ENCODE data around the gene PLCB4. TPM values are rescaled to one million over a fixed set of nuclear protein-coding genes. Genes with fewer than 3 reads are reported as not detected.

PLCB4 gene
- total and polyA plus RNA-seq, 4 donors = 1.5 to 26.2 (median 10.8) TPM

GRCh38 chr20:9424551-9424950 is 355.7 kb downstream of the PLCB4 start:
- no peaks in the 10 kb centered on the region for H3K27me3 ChIP-seq (ENCODE audit: control insufficient read depth in 1 of 2, insufficient read depth in 2 of 2, low read length in 1 of 2)
- ATAC-seq (ENCODE audit: low FRiP score) (no peak), DNase-seq (no peak)
- no peak overlapping the region for H3K27ac ChIP-seq (ENCODE audit: low read depth in 1 of 2, low read length in 2 of 2)
- no peaks in the 10 kb centered on the region for H3K36me3 ChIP-seq (ENCODE audit: control insufficient read depth in 1 of 2, insufficient read depth in 2 of 2, low read length in 1 of 2)
- no peaks in the 10 kb centered on the region for H3K4me1 ChIP-seq (ENCODE audit: control insufficient read depth in 1 of 2, insufficient read depth in 2 of 2, low read length in 2 of 2)
- no peak overlapping the region for H3K4me3 ChIP-seq (ENCODE audit: low read length in 2 of 2)
- H3K9me3 ChIP-seq (ENCODE audit: control insufficient read depth, low read length) = no peaks in the 10 kb centered on the region
- WGBS, 2 donors = 99 to 100% methylated on average over 3 of the region's 3 CpGs
- intact Hi-C loops (cut with DNase I) = no loop called here

- no peak overlapping the region for H3K27ac ChIP-seq (ENCODE audit: low read depth in 1 of 2, low read length in 2 of 2)
- H3K36me3 ChIP-seq (ENCODE audit: control insufficient read depth in 1 of 2, insufficient read depth in 2 of 2, low read length in 1 of 2) = peaks cover 0 to 3% of the 10 kb centered on the region in 2 donors
- WGBS, 2 donors = 65 to 69% methylated on average over 9 of the region's 9 CpGs
- H3K9me3 ChIP-seq (ENCODE audit: control insufficient read depth, low read length) = no peaks in the 10 kb centered on the region
- ATAC-seq (ENCODE audit: low FRiP score) (no peak), DNase-seq (no peak)
- H3K4me3 ChIP-seq (ENCODE audit: low read length in 2 of 2) = no peak overlapping the region
- H3K4me1 ChIP-seq (ENCODE audit: control insufficient read depth in 1 of 2, insufficient read depth in 2 of 2, low read length in 2 of 2) = no peaks in the 10 kb centered on the region
- intact Hi-C loops (cut with DNase I) = no loop called here
- H3K27me3 ChIP-seq (ENCODE audit: control insufficient read depth in 1 of 2, insufficient read depth in 2 of 2, low read length in 1 of 2) = no peaks in the 10 kb centered on the region
Measured at GRCh38 chr20:9427430-9428291, 358.8 kb downstream of the PLCB4 start.

DNA sequence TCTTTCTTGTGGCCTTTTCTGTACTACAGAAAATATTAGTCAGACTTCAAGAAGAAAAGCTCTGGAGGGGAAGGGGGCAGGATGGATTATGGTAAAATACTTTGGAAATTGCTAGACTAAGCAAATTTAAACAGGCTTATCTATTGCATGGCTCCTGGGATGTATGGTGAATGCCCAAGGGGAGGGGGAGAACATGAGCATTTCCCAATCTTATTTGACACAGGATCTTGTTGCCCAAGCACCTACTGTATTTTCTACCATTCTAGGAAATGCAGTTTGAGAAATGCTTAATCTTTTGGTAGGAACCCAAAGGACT is 359.4 kb downstream of the PLCB4 start:
- Histone ChIP-seq H3K27me3 (ENCODE audit: control insufficient read depth in 1 of 2, insufficient read depth in 2 of 2, low read length in 1 of 2) (no peaks in the 10 kb centered on the region), H3K4me3 (ENCODE audit: low read length in 2 of 2) (no peak overlapping the region), H3K36me3 (ENCODE audit: control insufficient read depth in 1 of 2, insufficient read depth in 2 of 2, low read length in 1 of 2) (peaks cover 0 to 7% of the 10 kb centered on the region in 2 donors), H3K27ac (ENCODE audit: low read depth in 1 of 2, low read length in 2 of 2) (no peak overlapping the region), H3K4me1 (ENCODE audit: control insufficient read depth in 1 of 2, insufficient read depth in 2 of 2, low read length in 2 of 2) (no peaks in the 10 kb centered on the region), H3K9me3 (ENCODE audit: control insufficient read depth, low read length) (no peaks in the 10 kb centered on the region)
- DNase-seq = no peak
- intact Hi-C loops (cut with DNase I) = no loop called here
- ATAC-seq (ENCODE audit: low FRiP score) = no peak

GRCh38 chr20:9439806-9440205 is 370.9 kb downstream of the PLCB4 start:
- H3K36me3 ChIP-seq (ENCODE audit: control insufficient read depth in 1 of 2, insufficient read depth in 2 of 2, low read length in 1 of 2) = peaks cover 6% of the 10 kb centered on the region in 2 donors
- DNase-seq = no peak
- intact Hi-C loops (cut with DNase I) = no loop called here

GRCh38 chr20:9440892-9441291 is 372.0 kb downstream of the PLCB4 start:
- H3K27me3 ChIP-seq (ENCODE audit: control insufficient read depth in 1 of 2, insufficient read depth in 2 of 2, low read length in 1 of 2) = no peaks in the 10 kb centered on the region
- DNase-seq (no peak), ATAC-seq (ENCODE audit: low FRiP score) (no peak)
- 79 to 80% methylated on average over 3 of the region's 3 CpGs for WGBS, 2 donors
- H3K36me3 ChIP-seq (ENCODE audit: control insufficient read depth in 1 of 2, insufficient read depth in 2 of 2, low read length in 1 of 2) = peaks cover 6% of the 10 kb centered on the region in 2 donors
- no peak overlapping the region for H3K4me3 ChIP-seq (ENCODE audit: low read length in 2 of 2)
- no peak overlapping the region for H3K27ac ChIP-seq (ENCODE audit: low read depth in 1 of 2, low read length in 2 of 2)
- H3K4me1 ChIP-seq (ENCODE audit: control insufficient read depth in 1 of 2, insufficient read depth in 2 of 2, low read length in 2 of 2) = no peaks in the 10 kb centered on the region
- intact Hi-C loops (cut with DNase I) = no loop called here
- peaks cover 1% of the 10 kb centered on the region for H3K9me3 ChIP-seq (ENCODE audit: control insufficient read depth, low read length)

More at GRCh38 chr20:9439806-9440205, 370.9 kb downstream of the PLCB4 start:
- no peak overlapping the region for H3K27ac ChIP-seq (ENCODE audit: low read depth in 1 of 2, low read length in 2 of 2)
- no peak overlapping the region for H3K4me3 ChIP-seq (ENCODE audit: low read length in 2 of 2)
- ATAC-seq (ENCODE audit: low FRiP score) = no peak
- peaks cover 1% of the 10 kb centered on the region for H3K9me3 ChIP-seq (ENCODE audit: control insufficient read depth, low read length)
- no peaks in the 10 kb centered on the region for H3K4me1 ChIP-seq (ENCODE audit: control insufficient read depth in 1 of 2, insufficient read depth in 2 of 2, low read length in 2 of 2)
- no peaks in the 10 kb centered on the region for H3K27me3 ChIP-seq (ENCODE audit: control insufficient read depth in 1 of 2, insufficient read depth in 2 of 2, low read length in 1 of 2)

DNA sequence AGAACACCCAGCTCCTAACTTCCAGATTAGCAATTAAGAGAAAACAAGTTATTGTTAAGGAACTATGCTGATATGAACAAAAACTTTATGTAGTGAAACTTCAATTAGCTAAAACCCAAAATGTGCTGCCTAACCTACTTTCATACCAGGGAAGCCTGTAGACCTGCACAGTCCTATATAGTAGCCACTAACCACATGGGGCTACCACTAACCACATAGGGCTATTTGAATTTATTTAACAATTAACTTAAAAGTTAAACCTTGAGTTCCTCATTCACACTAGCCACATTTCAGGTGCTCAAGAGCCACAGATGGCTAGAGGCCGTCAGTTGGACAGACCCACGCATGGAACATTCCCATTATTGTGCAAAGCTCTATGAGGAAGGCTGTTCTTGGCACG is 373.1 kb downstream of the PLCB4 start:
- ATAC-seq (ENCODE audit: low FRiP score) = no peak
- Histone ChIP-seq H3K9me3 (ENCODE audit: control insufficient read depth, low read length) (no peaks in the 10 kb centered on the region), H3K27ac (ENCODE audit: low read depth in 1 of 2, low read length in 2 of 2) (no peak overlapping the region), H3K4me3 (ENCODE audit: low read length in 2 of 2) (no peak overlapping the region), H3K27me3 (ENCODE audit: control insufficient read depth in 1 of 2, insufficient read depth in 2 of 2, low read length in 1 of 2) (no peaks in the 10 kb centered on the region), H3K36me3 (ENCODE audit: control insufficient read depth in 1 of 2, insufficient read depth in 2 of 2, low read length in 1 of 2) (peaks cover 3 to 4% of the 10 kb centered on the region in 2 donors), H3K4me1 (ENCODE audit: control insufficient read depth in 1 of 2, insufficient read depth in 2 of 2, low read length in 2 of 2) (no peaks in the 10 kb centered on the region)
- 96 to 98% methylated on average over 3 of the region's 3 CpGs for WGBS, 2 donors
- intact Hi-C loops (cut with DNase I) = no loop called here
- DNase-seq = no peak

DNA sequence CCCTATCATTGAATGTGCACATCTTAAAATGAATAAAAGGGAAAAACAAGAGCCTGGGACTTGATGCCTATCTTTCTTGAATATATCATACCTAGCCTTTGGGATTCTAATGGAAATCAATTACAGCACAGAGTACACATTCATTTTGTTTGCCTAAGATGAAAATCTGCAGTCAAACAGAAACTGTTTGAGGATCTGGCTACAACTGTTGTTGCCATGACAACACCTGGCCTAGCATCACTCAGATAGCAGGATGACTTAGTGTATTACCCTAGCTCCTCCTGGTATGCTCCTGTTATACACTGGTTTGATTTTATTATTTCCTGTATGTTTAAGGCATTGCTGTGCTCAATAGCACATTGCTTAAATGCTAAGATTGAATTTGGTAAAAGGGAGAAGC is 374.0 kb downstream of the PLCB4 start:
- ATAC-seq (ENCODE audit: low FRiP score) = no peak
- no peak overlapping the region for H3K4me3 ChIP-seq (ENCODE audit: low read length in 2 of 2)
- H3K36me3 ChIP-seq (ENCODE audit: control insufficient read depth in 1 of 2, insufficient read depth in 2 of 2, low read length in 1 of 2) = peaks cover 3 to 5% of the 10 kb centered on the region in 2 donors
- H3K27ac ChIP-seq (ENCODE audit: low read depth in 1 of 2, low read length in 2 of 2) = no peak overlapping the region
- no peaks in the 10 kb centered on the region for H3K4me1 ChIP-seq (ENCODE audit: control insufficient read depth in 1 of 2, insufficient read depth in 2 of 2, low read length in 2 of 2)
- H3K9me3 ChIP-seq (ENCODE audit: control insufficient read depth, low read length) = no peaks in the 10 kb centered on the region
- H3K27me3 ChIP-seq (ENCODE audit: control insufficient read depth in 1 of 2, insufficient read depth in 2 of 2, low read length in 1 of 2) = no peaks in the 10 kb centered on the region
- DNase-seq = no peak
- intact Hi-C loops (cut with DNase I) = no loop called here

DNA sequence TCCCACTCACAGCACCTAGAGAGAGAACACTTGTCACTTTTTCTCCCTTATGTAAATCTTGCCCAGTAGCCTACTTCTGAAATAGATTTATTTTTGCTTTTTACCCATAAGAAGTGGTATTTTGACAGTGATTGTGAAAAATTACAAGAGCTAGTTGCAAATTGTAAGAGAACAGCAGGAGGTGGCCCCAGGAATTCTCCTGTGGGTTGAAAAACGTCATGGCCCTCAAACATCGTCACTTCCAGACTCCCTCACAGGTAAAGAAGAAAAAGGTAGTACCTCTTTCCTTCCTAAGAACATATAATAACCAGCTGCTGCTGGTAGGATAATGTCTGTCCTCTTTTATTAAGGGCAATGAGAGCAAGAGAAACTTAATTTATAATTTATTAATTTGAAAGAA is 376.0 kb downstream of the PLCB4 start:
- H3K36me3 ChIP-seq (ENCODE audit: control insufficient read depth in 1 of 2, insufficient read depth in 2 of 2, low read length in 1 of 2) = peaks cover 2 to 3% of the 10 kb centered on the region in 2 donors
- no peaks in the 10 kb centered on the region for H3K9me3 ChIP-seq (ENCODE audit: control insufficient read depth, low read length)
- ATAC-seq (ENCODE audit: low FRiP score) = no peak
- intact Hi-C loops (cut with DNase I) = no loop called here
- H3K27ac ChIP-seq (ENCODE audit: low read depth in 1 of 2, low read length in 2 of 2) = no peak overlapping the region
- no peak overlapping the region for H3K4me3 ChIP-seq (ENCODE audit: low read length in 2 of 2)
- no peaks in the 10 kb centered on the region for H3K4me1 ChIP-seq (ENCODE audit: control insufficient read depth in 1 of 2, insufficient read depth in 2 of 2, low read length in 2 of 2)
- H3K27me3 ChIP-seq (ENCODE audit: control insufficient read depth in 1 of 2, insufficient read depth in 2 of 2, low read length in 1 of 2) = no peaks in the 10 kb centered on the region
- WGBS, 2 donors = 65 to 72% methylated on average over 2 of the region's 2 CpGs
- DNase-seq = no peak

DNA sequence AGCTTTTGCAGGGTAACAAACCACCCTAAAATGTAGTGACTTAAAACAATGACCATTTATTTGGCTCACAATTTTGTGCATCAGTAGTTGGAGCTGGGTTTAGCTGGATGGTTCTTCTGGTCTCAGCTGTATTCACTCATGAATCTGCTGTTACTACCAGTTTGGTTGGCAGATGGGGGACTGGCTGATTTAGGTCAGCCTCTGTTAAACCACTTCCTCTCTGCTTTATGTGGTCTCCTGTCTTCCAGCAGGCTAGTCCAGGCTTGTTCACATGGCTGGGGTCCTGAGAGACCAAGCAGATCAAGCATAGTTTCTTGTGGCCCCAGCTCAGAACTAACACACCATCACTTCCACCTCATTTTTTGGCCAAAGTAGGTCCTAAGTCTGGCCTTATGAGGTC is 378.3 kb downstream of the PLCB4 start:
- peaks cover 0 to 2% of the 10 kb centered on the region in 2 donors for H3K36me3 ChIP-seq (ENCODE audit: control insufficient read depth in 1 of 2, insufficient read depth in 2 of 2, low read length in 1 of 2)
- no peak for ATAC-seq (ENCODE audit: low FRiP score)
- intact Hi-C loops (cut with DNase I) = no loop called here

More for the DNA sequence above, 378.3 kb downstream of the PLCB4 start:
- Histone ChIP-seq H3K27me3 (ENCODE audit: control insufficient read depth in 1 of 2, insufficient read depth in 2 of 2, low read length in 1 of 2) (no peaks in the 10 kb centered on the region), H3K9me3 (ENCODE audit: control insufficient read depth, low read length) (no peaks in the 10 kb centered on the region), H3K27ac (ENCODE audit: low read depth in 1 of 2, low read length in 2 of 2) (no peak overlapping the region), H3K4me1 (ENCODE audit: control insufficient read depth in 1 of 2, insufficient read depth in 2 of 2, low read length in 2 of 2) (no peaks in the 10 kb centered on the region), H3K4me3 (ENCODE audit: low read length in 2 of 2) (no peak overlapping the region)
- no peak for DNase-seq

All from aorta (tissue), 5 donors.